Hindlimb muscle (tissue), 1 donor: ENCODE results near the gene COMMD6. TPM values are rescaled to one million over a fixed set of nuclear protein-coding genes. Genes with fewer than 3 reads are reported as not detected.

Experiments
- DNase-seq: peaks from one replicate; pipeline ENCODE4 v3.0.0-alpha.2; 2013
- polyA plus RNA-seq: library from polyadenylated mRNA; unstranded; fragments of 120-200 nt; gene quantifications from one replicate; pipeline ENCODE4 v1.2.1, GENCODE V29; 2013; ENCODE audit not compliant: insufficient read length

COMMD6 gene
- polyA plus RNA-seq, 1 donor, result 161 TPM

GRCh38 chr13:75482070-75482819, 55.4 kb downstream of the COMMD6 start, which contains the start of gene TBC1D4:
Gene TBC1D4 (minus strand): TSS chr13:75482169. CDS start chr13:75481767, 402 bp downstream.
- peak; percentile 91 for DNase-seq

DNA sequence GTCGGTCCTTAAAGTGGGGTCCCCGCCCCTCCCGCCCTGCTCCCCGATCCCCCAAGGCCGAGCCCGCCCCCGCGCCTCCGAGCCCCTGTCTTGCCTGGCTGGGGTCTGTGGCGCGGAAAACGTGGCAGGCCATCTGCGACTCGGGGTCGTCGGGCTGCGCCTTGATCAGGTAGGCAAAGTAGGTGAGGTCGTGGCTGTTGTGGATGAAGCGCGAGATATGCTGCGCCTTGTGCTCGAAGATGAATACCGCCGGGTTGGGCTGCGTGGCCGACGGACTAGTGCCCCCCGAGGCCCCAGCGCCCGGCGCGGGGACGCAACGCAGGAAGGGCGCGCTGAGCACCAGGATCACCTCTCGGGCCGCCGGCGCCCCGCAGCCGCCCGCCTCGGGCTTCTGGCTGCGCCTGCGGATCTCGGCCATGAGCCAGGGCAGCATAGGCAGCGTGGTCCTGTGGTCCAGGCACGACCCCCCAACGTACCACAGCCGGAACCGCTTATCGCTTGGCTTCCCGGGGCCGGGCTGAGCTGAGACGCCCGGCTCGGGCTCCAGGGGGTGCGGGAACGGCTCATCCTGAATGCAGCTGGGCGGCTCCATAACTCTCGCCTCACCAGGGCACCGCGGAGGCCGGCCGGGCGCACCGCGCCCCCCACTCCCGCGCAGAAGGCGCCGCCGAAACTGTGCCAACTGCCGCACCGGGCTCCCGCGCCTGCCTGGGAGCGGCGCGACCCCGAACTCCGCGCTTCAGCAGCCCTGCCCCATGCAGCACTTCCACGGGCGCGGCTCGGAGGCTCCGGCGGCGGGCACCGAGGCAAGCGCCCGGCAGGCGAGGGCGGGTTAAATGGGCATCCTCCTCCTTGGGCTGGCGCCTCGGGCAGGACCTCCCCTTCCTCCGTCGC, 56.2 kb downstream of the COMMD6 start:
- peak; percentile 47 for DNase-seq

GRCh38 chr13:75480671-75481175, 56.9 kb downstream of the COMMD6 start:
- peak; percentile 63 for DNase-seq

- DNase-seq, result peak; percentile 19
Observed at GRCh38 chr13:75479102-75479740, 58.4 kb downstream of the COMMD6 start.

DNA sequence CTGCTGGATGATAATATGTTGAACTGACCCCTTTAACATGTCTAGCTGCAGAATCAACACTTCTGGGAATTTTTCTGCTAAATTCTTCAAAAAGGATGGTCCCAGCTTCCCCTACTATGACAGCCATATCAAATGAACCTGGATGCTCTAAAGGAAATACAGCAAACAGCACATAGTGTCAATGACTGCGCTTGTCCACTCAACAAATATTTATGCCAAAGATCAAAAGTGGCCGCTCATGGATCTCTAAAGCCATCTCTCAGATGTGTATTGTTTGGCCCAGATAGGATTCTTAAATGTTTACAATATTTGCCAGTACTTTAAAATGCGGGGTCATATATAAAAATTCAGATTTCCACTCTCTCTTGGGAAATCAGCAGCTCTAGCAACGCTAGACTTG, 59.0 kb downstream of the COMMD6 start:
- DNase-seq, result no peak

Other genes starting within 250 kb of the COMMD6 start
- 39.8 TPM for gene TBC1D4, start 55.7 kb downstream of the COMMD6 start, polyA plus RNA-seq
- gene UCHL3, start 11.9 kb upstream of the COMMD6 start, polyA plus RNA-seq, result 14.3 TPM
- 200 TPM for gene LMO7, start 98.5 kb upstream of the COMMD6 start, polyA plus RNA-seq